Esophagus muscularis mucosa (tissue), 4 donors: Measurements from ENCODE around the gene PCSK7. TPM values are rescaled to one million over a fixed set of nuclear protein-coding genes. Genes with fewer than 3 reads are reported as not detected.
A peak's percentile ranks its signal among the peaks of the same experiment; 100 is the strongest.

Source experiments
- DNase-seq: peaks from one replicate; pipeline ENCODE4 v3.0.0-alpha.2; 2017; ENCODE audit errors: extremely low spot score
- H3K27ac ChIP-seq, 4 donors: fragments of 200-600 bp; sonication (generic); replicated peaks in 1 of 4; 1 replicate in 3 of 4; 2 replicates in 1 of 4; pipeline ENCODE4 v1.5.1; 2016 to 2019; ENCODE audit warnings: mild to moderate bottlenecking in 1 of 4
- H3K27me3 ChIP-seq, 4 donors: fragments of 200-600 bp; sonication (generic); one replicate each; pipeline versions ENCODE4 v1.5.1 to v1.6.0; 2016 to 2019
- H3K36me3 ChIP-seq, 4 donors: fragments of 200-600 bp; sonication (generic); one replicate each; pipeline ENCODE4 v1.5.1; 2016 to 2019
- H3K4me1 ChIP-seq, 4 donors: fragments of 200-600 bp; sonication (generic); one replicate each; pipeline ENCODE4 v1.5.1; 2016 to 2019
- H3K4me3 ChIP-seq, 4 donors: fragments of 200-600 bp; sonication (generic); 1 replicate in 2 of 4; 2 replicates in 2 of 4; pipeline ENCODE4 v1.5.1; 2016 to 2019; ENCODE audit warnings: mild to moderate bottlenecking in 4 of 4, moderate library complexity in 1 of 4
- H3K9me3 ChIP-seq, 4 donors: fragments of 200-600 bp; sonication (generic); 1 replicate in 3 of 4; 2 replicates in 1 of 4; pipeline ENCODE4 v1.5.1; 2016 to 2019
- CTCF ChIP-seq, 3 experiments: fragments of 200-600 bp in 2 of 3; fragments of 450-650 bp in 1 of 3; sonication (generic) in 2 of 3; IDR thresholded peaks; one replicate each; pipeline ENCODE4 v1.5.1; 2017 to 2019; ENCODE audit warnings: antibody characterized with exemption in 3 of 3, mild to moderate bottlenecking in 2 of 3, moderate library complexity in 1 of 3
- EP300 ChIP-seq: sonication (generic); formaldehyde crosslinking; IDR thresholded peaks from one replicate; pipeline ENCODE4 v1.6.1; 2017; ENCODE audit warnings: antibody characterized with exemption
- POLR2A ChIP-seq: fragments of 450-650 bp; IDR thresholded peaks from one replicate; pipeline ENCODE4 v1.6.1; 2017; ENCODE audit warnings: antibody characterized with exemption, moderate library complexity, mild to moderate bottlenecking, low read depth
- POLR2AphosphoS5 ChIP-seq, 2 donors: sonication (generic); formaldehyde crosslinking; IDR thresholded peaks; one replicate each; pipeline ENCODE4 v1.6.1; 2017; ENCODE audit warnings: antibody characterized with exemption in 2 of 2
- WGBS: methylation state at CpG from one replicate; pipeline ENCODE4 v1.1.5; 2018; 5-methylcytosine and 5-hydroxymethylcytosine counted together
- intact Hi-C: fragments of 100-400 bp; cut with DNase I; formaldehyde crosslinking; loops from one replicate; pipeline ENCODE4 v1.15.1; 2023
- total RNA-seq, 4 donors: library from RNA; depleted of rRNA; stranded (reverse); fragments of >200 nt; gene quantifications; one replicate each; pipeline versions ENCODE4 v1.1.0 to v1.2.1, GENCODE V29; 2016

Gene PCSK7
- total RNA-seq, 4 donors from 2014 or later: 27.8 to 43.7 (median 31.9) TPM

GRCh38 chr11:117225553-117226170 lies 6.2 kb downstream of the PCSK7 start:
- Histone ChIP-seq H3K27me3 (no peaks in the 10 kb centered on the region), H3K4me3 (no peak overlapping the region), H3K9me3 (no peaks in the 10 kb centered on the region), H3K4me1 (peaks cover 25 to 82% (median 75%) of the 10 kb centered on the region in 4 donors), H3K36me3 (peaks cover 33 to 83% (median 65%) of the 10 kb centered on the region in 4 donors), H3K27ac (peak overlapping the region in 3 of 4 donors; percentile 94 to 95 (median 94))
- intact Hi-C loops: loop anchor here (1.0 to 5.0 kb wide), 3 partner anchors 27 to 128 kb away; partner anchors contain the start of genes SIK3 and TAGLN
- DNase-seq: no peak
- TF ChIP-seq CTCF (IDR thresholded peaks at IDR 0.05) (no peak), POLR2A (no peak), POLR2AphosphoS5 (IDR thresholded peaks at IDR 0.05) (no peak), EP300 (no peak)
- WGBS: 88% methylated on average over 6 of the region's 9 CpGs

GRCh38 chr11:117223741-117224689 lies 7.9 kb downstream of the PCSK7 start:
- Histone ChIP-seq H3K27ac (peak overlapping the region; percentile 84 to 95 (median 94)), H3K9me3 (no peaks in the 10 kb centered on the region), H3K4me1 (peaks cover 36 to 82% (median 77%) of the 10 kb centered on the region in 4 donors), H3K4me3 (no peak overlapping the region), H3K27me3 (no peaks in the 10 kb centered on the region), H3K36me3 (peaks cover 23 to 79% (median 59%) of the 10 kb centered on the region in 4 donors)
- intact Hi-C loops: loop anchor here (2.0 kb wide), 1 partner anchor 25 kb away; the partner anchor contains the start of gene TAGLN
- no peak for TF ChIP-seq POLR2A
- TF ChIP-seq EP300: no peak
- TF ChIP-seq CTCF (IDR thresholded peaks at IDR 0.05): no peak
- TF ChIP-seq POLR2AphosphoS5 (IDR thresholded peaks at IDR 0.05): no peak
- DNase-seq: no peak
- 78% methylated on average over 14 of the region's 17 CpGs for WGBS

- Histone ChIP-seq H3K27me3 (no peaks in the 10 kb centered on the region), H3K27ac (peak overlapping the region; percentile 84 to 95 (median 94)), H3K36me3 (peaks cover 15 to 80% (median 56%) of the 10 kb centered on the region in 4 donors), H3K9me3 (no peaks in the 10 kb centered on the region), H3K4me1 (peaks cover 42 to 88% (median 85%) of the 10 kb centered on the region in 4 donors), H3K4me3 (no peak overlapping the region)
- TF ChIP-seq EP300 (no peak), POLR2A (no peak), CTCF (IDR thresholded peaks at IDR 0.05) (no peak), POLR2AphosphoS5 (IDR thresholded peaks at IDR 0.05) (no peak)
- WGBS: 90% methylated on average over 14 of the region's 14 CpGs
- DNase-seq: no peak
- intact Hi-C loops: no loop called here
These were observed 8.7 kb downstream of the PCSK7 start for GRCh38 chr11:117222991-117223740.

- intact Hi-C loops: no loop called here
- peaks cover 3 to 80% (median 50%) of the 10 kb centered on the region in 4 donors for H3K36me3 ChIP-seq
- H3K4me3 ChIP-seq: peak overlapping the region in 3 of 4 donors; percentile 4 to 19 (median 17)
- no peaks in the 10 kb centered on the region for H3K9me3 ChIP-seq
- no peaks in the 10 kb centered on the region for H3K27me3 ChIP-seq
- peaks cover 49 to 99% (median 97%) of the 10 kb centered on the region in 4 donors for H3K4me1 ChIP-seq
- TF ChIP-seq POLR2AphosphoS5 (IDR thresholded peaks at IDR 0.05) (peak; percentile 43 to 77), POLR2A (no peak), CTCF (IDR thresholded peaks at IDR 0.05) (peak in 1 of 3 experiments; percentile 18), EP300 (no peak)
- peak overlapping the region; percentile 84 to 95 (median 94) for H3K27ac ChIP-seq
- no peak for DNase-seq
- 25% methylated on average over 7 of the region's 7 CpGs for WGBS
These were observed 9.9 kb downstream of the PCSK7 start for GRCh38 chr11:117221775-117222517.
